ENCODE results near the gene MTA2.
"Not testable (repeated sequence)": the region's sequence is repeated elsewhere in the genome, so short reads cannot be mapped to it uniquely, and the experiment has no call there.

MTA2 gene

DNA sequence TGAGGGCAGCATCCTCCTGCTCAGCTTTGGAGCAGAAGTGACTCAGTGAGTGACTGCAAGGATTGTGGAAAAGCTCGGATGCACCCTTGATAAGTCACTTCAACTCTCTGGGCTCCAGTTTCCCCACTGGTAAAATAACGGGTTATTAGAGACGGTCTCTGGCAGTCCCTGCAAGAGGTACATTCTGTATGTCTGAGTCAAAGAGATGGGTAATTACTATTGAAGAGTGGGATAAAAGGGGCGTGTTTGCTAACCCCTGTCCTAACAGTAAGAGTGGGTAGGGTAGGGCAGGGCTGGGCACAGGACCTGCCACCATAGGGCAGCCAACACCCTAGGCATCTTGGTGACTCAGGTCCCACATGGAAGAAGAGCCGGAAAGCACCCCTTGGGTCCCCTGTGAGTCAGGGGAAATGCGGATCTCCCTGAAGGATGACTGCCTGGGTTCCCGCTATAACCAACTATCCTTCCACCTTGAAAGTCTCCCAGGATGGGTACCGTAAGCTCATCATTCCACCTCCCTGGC is 47.8 kb downstream of the MTA2 start:
- peaks cover 73% of the 10 kb centered on the region for H3K4me1 ChIP-seq (ENCODE audit: insufficient read depth, low read length, poor library complexity, severe bottlenecking)
- H3K36me3 ChIP-seq (ENCODE audit: insufficient read depth, low read length) = peaks cover 5% of the 10 kb centered on the region; the same call in 1 of the 2 replicates
- H3K4me3 ChIP-seq (ENCODE audit: low read length, poor library complexity, severe bottlenecking) = peak overlapping the region; percentile 71
- no peaks in the 10 kb centered on the region for H3K27me3 ChIP-seq (ENCODE audit: insufficient read depth, low read length, poor library complexity, severe bottlenecking)
- no peaks in the 10 kb centered on the region for H4K20me1 ChIP-seq (ENCODE audit: insufficient read depth, low read length, poor library complexity, severe bottlenecking)
- H3K9ac ChIP-seq (ENCODE audit: low read depth, low read length, poor library complexity, severe bottlenecking) = peak overlapping the region; percentile 76
- H3K9me3 ChIP-seq (ENCODE audit: insufficient read depth, low read depth, low read length) = no peaks in the 10 kb centered on the region
- no peak for TF ChIP-seq EZH2phosphoT487 (IDR thresholded peaks at IDR 0.05; ENCODE audit: borderline replicate concordance)
- TF ChIP-seq, protein P1, sequence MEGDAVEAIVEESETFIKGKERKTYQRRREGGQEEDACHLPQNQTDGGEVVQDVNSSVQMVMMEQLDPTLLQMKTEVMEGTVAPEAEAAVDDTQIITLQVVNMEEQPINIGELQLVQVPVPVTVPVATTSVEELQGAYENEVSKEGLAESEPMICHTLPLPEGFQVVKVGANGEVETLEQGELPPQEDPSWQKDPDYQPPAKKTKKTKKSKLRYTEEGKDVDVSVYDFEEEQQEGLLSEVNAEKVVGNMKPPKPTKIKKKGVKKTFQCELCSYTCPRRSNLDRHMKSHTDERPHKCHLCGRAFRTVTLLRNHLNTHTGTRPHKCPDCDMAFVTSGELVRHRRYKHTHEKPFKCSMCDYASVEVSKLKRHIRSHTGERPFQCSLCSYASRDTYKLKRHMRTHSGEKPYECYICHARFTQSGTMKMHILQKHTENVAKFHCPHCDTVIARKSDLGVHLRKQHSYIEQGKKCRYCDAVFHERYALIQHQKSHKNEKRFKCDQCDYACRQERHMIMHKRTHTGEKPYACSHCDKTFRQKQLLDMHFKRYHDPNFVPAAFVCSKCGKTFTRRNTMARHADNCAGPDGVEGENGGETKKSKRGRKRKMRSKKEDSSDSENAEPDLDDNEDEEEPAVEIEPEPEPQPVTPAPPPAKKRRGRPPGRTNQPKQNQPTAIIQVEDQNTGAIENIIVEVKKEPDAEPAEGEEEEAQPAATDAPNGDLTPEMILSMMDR (conservative IDR thresholded peaks at IDR 0.05; ENCODE audit: low read length) = no peak
- H3K79me2 ChIP-seq (ENCODE audit: insufficient read depth, low read length) = 0 out of 2 replicates have a peak, but pooled peaks cover 11% of the 10 kb centered on the region
- no peaks in the 10 kb centered on the region for H3K9me2 ChIP-seq (replicated peaks; ENCODE audit: low read depth, low read length)
- H3F3A ChIP-seq (ENCODE audit: low read depth) = peaks cover 22% of the 10 kb centered on the region
- H3K4me2 ChIP-seq (ENCODE audit: low read depth, low read length, poor library complexity, severe bottlenecking) = peak overlapping the region; percentile 89
- no peak overlapping the region for H2AFZ ChIP-seq (ENCODE audit: low read length)

DNA sequence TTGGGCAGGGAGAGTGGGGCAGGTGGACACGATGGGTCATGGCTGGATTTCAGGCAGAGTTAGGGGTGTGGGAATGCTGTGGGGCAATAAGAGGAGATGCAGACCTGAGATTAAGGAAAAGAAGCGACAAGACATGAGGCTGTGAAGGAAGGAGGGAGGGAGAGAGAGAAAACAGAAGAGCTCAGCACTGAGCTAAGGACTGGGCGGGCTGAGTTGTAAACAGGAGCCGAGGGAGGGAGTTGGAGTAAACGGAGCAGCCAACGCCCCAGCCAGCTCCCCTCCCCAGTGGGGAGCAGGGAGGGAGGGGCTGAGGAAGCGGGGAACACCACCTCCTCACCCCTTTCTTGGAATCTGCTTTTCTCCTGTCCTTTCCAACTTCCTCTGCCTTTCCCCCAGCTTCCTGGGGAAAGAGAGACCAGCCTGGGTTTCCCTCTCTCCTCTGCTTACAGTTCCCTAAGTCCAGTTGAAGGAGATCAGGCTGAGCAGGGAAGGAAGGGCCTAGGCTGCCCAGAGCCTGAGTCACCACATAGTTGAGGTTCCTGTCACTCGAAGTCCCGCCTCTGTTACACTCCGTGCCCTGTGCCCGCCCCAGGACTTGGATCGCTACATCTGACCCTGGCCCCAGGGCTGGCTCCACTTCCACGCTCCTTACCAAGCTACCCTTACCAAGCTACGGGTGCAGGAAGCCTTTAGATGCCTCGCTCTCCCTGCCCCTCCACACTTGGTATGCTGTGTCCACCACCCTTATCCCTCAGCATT is 48.4 kb downstream of the MTA2 start:
- H3K9ac ChIP-seq (ENCODE audit: low read depth, low read length, poor library complexity, severe bottlenecking) = peak overlapping the region; percentile 76
- peaks cover 68% of the 10 kb centered on the region for H3K4me1 ChIP-seq (ENCODE audit: insufficient read depth, low read length, poor library complexity, severe bottlenecking)
- no peaks in the 10 kb centered on the region for H3K9me3 ChIP-seq (ENCODE audit: insufficient read depth, low read depth, low read length)
- no peak for TF ChIP-seq EZH2phosphoT487 (IDR thresholded peaks at IDR 0.05; ENCODE audit: borderline replicate concordance)
- TF ChIP-seq, protein P1 (conservative IDR thresholded peaks at IDR 0.05; ENCODE audit: low read length) = no peak
- peaks cover 19% of the 10 kb centered on the region for H3F3A ChIP-seq (ENCODE audit: low read depth)
- H3K36me3 ChIP-seq (ENCODE audit: insufficient read depth, low read length) = no peaks in the 10 kb centered on the region; the same call in 1 of the 2 replicates
- H3K79me2 ChIP-seq (ENCODE audit: insufficient read depth, low read length) = 0 out of 2 replicates have a peak, but pooled peaks cover 4% of the 10 kb centered on the region
- no peaks in the 10 kb centered on the region for H3K9me2 ChIP-seq (replicated peaks; ENCODE audit: low read depth, low read length)
- H3K4me3 ChIP-seq (ENCODE audit: low read length, poor library complexity, severe bottlenecking) = peak overlapping the region; percentile 71
- H3K27me3 ChIP-seq (ENCODE audit: insufficient read depth, low read length, poor library complexity, severe bottlenecking) = no peaks in the 10 kb centered on the region
- no peak overlapping the region for H2AFZ ChIP-seq (ENCODE audit: low read length)
- H4K20me1 ChIP-seq (ENCODE audit: insufficient read depth, low read length, poor library complexity, severe bottlenecking) = no peaks in the 10 kb centered on the region
- peak overlapping the region; percentile 89 for H3K4me2 ChIP-seq (ENCODE audit: low read depth, low read length, poor library complexity, severe bottlenecking)

DNA sequence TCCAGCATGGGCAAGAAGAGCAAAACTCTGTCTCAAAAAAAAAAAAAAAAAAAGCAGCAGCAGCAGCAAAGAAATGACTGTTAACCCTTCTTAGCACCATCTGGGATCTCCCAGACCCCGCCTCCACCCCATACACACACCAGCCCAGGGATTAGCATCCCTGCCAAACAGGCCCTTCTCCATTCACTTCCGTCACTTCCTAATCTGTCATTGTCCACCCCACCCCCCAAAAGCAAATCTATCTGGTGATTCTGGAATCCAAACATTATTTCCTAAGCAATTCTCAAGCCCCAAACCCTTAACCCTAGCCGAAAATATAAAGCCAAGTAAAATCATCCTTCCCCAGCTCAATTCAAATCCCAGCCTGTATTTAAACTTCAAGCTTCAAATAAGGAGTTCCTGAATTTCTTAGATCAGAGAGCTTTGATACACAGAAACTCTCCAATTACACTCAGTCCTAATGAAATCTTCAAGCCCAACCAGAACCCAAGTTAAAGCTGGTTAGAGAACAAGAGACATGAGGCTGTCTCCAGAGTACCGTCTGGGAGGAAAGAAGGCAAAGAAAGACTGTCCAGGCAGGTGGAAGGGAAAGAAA is 49.1 kb downstream of the MTA2 start:
- Histone ChIP-seq H3K9me3 (ENCODE audit: insufficient read depth, low read depth, low read length) (no peaks in the 10 kb centered on the region), H3K9me2 (replicated peaks; ENCODE audit: low read depth, low read length) (no peaks in the 10 kb centered on the region), H3K4me2 (ENCODE audit: low read depth, low read length, poor library complexity, severe bottlenecking) (peak overlapping the region; percentile 89), H4K20me1 (ENCODE audit: insufficient read depth, low read length, poor library complexity, severe bottlenecking) (no peaks in the 10 kb centered on the region), H3K4me1 (ENCODE audit: insufficient read depth, low read length, poor library complexity, severe bottlenecking) (peaks cover 61% of the 10 kb centered on the region), H3K9ac (ENCODE audit: low read depth, low read length, poor library complexity, severe bottlenecking) (peak overlapping the region; percentile 76), H3K27me3 (ENCODE audit: insufficient read depth, low read length, poor library complexity, severe bottlenecking) (no peaks in the 10 kb centered on the region), H3K36me3 (ENCODE audit: insufficient read depth, low read length) (no peaks in the 10 kb centered on the region), H3K4me3 (ENCODE audit: low read length, poor library complexity, severe bottlenecking) (no peak overlapping the region), H2AFZ (ENCODE audit: low read length) (no peak overlapping the region), H3K79me2 (ENCODE audit: insufficient read depth, low read length) (0 out of 2 replicates have a peak, but pooled peaks cover 3% of the 10 kb centered on the region), H3F3A (ENCODE audit: low read depth) (peaks cover 19% of the 10 kb centered on the region)
- no peak for TF ChIP-seq EZH2phosphoT487 (IDR thresholded peaks at IDR 0.05; ENCODE audit: borderline replicate concordance)
- TF ChIP-seq, protein P1 (conservative IDR thresholded peaks at IDR 0.05; ENCODE audit: low read length) = no peak

GRCh38 chr11:62550478-62550877 is 51.2 kb downstream of the MTA2 start:
- H3K9ac ChIP-seq (ENCODE audit: low read depth, low read length, poor library complexity, severe bottlenecking); H2AFZ ChIP-seq (ENCODE audit: low read length); H3F3A ChIP-seq (ENCODE audit: low read depth); H3K9me3 ChIP-seq (ENCODE audit: insufficient read depth, low read depth, low read length); H3K79me2 ChIP-seq (ENCODE audit: insufficient read depth, low read length); H3K4me2 ChIP-seq (ENCODE audit: low read depth, low read length, poor library complexity, severe bottlenecking); H3K36me3 ChIP-seq (ENCODE audit: insufficient read depth, low read length); H3K27me3 ChIP-seq (ENCODE audit: insufficient read depth, low read length, poor library complexity, severe bottlenecking); H3K9me2 ChIP-seq (replicated peaks; ENCODE audit: low read depth, low read length); H3K4me3 ChIP-seq (ENCODE audit: low read length, poor library complexity, severe bottlenecking); H4K20me1 ChIP-seq (ENCODE audit: insufficient read depth, low read length, poor library complexity, severe bottlenecking): not testable (repeated sequence)
- peaks cover 48% of the 10 kb centered on the region for H3K4me1 ChIP-seq (ENCODE audit: insufficient read depth, low read length, poor library complexity, severe bottlenecking)

Measured in Loucy (cell line).